ENCODE results near the gene MBLAC1.

The MBLAC1 gene

DNA sequence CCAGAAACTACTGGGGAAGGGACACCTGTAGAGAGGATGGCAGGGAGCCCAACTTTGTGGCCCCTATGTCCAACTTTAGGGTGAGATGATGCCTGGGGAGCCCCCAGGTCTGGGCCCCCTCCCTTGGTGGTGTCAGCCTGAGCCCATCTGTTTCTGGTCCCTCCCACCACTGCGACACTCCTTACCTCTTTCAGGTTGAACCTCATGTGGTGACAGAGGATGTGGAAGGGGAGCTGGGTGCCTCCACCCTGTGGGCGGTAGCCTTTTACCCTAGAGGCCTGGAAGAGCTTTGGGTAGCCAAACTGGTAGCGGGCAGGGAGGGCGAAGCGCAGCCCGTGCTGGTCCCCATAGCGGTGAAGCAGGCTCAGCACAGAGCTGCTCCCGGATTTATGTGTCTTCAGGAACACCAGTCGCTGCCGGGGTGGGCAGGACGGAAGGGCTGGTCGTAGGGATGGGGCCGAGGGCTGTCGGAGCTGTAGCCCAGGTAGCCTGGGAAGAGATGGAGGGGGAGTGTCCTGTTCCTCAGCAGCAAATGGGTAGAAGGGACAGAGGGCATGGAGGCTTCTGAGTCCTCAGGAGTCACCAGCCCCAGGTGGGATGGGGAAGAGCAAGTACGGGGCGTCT lies 39.7 kb downstream of the MBLAC1 start:
- no peak overlapping the region for H3K27ac ChIP-seq (ENCODE audit: low read depth, low read length)
- no peaks in the 10 kb centered on the region for H3K36me3 ChIP-seq (ENCODE audit: insufficient read depth, low read length)
- H3K27me3 ChIP-seq (ENCODE audit: insufficient read depth, low read length) = peaks cover 3% of the 10 kb centered on the region; the same call in 1 of the 2 replicates
- no peak overlapping the region for H2AFZ ChIP-seq (ENCODE audit: low read length, unreplicated experiment)
- no peaks in the 10 kb centered on the region for H3K79me2 ChIP-seq (ENCODE audit: control insufficient read depth, insufficient read depth, low read length, unreplicated experiment)
- peaks cover 3% of the 10 kb centered on the region for H3K4me1 ChIP-seq (ENCODE audit: control insufficient read depth, insufficient read depth, low read length, unreplicated experiment)
- no peak overlapping the region for H3K4me3 ChIP-seq (ENCODE audit: low read depth, low read length)

DNA sequence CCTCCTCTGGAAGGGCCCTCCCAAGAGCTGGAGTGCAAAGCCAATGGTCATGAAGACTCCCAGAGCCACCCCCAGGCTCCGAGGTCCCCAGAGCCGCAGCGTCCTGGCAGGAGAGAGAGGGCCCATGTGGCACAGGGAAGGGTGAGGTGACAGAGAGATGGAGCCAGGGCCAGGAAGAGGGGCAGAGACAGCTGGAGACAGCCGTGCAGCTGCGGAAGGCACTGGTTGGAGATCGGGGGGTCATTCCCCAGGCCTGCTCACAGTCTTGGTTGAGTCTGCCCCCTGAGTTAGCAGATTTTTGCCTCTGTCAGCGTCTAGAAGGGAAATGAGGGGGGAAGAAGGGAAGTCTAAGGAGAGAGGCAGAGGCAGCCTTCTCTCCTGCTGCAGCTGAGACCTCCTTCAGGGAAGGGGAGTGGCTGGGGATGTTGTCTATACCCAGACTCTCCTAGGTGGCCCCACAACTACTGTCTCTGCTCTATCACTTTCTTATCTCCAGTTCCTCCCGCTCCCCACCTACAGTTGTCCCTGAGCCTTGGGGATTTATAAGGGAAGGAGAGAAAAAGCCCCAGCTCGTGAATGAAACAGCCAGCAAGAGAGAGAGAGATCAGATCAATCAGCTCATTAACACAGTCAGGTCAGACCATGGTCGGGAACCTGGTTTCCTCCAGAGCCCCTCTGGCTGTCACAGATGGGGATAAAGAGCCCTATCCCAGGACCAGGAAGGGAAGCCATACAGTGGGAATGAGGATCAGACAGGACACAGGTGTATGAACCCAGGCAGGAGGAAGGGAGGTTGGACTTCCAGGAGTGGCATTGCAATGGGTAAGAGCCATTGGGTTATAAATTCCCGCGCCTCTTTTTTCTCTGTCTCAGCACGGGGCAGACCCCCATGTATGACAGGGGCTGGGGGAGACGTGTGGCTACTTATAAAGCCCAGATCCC lies 40.5 kb downstream of the MBLAC1 start:
- Histone ChIP-seq H3K4me1 (ENCODE audit: control insufficient read depth, insufficient read depth, low read length, unreplicated experiment) (peaks cover 3% of the 10 kb centered on the region), H3K27ac (ENCODE audit: low read depth, low read length) (no peak overlapping the region), H3K79me2 (ENCODE audit: control insufficient read depth, insufficient read depth, low read length, unreplicated experiment) (no peaks in the 10 kb centered on the region), H2AFZ (ENCODE audit: low read length, unreplicated experiment) (no peak overlapping the region), H3K4me3 (ENCODE audit: low read depth, low read length) (peak overlapping the region; percentile 80), H3K27me3 (ENCODE audit: insufficient read depth, low read length) (peaks cover 3% of the 10 kb centered on the region; the same call in 1 of the 2 replicates), H3K36me3 (ENCODE audit: insufficient read depth, low read length) (no peaks in the 10 kb centered on the region)

DNA sequence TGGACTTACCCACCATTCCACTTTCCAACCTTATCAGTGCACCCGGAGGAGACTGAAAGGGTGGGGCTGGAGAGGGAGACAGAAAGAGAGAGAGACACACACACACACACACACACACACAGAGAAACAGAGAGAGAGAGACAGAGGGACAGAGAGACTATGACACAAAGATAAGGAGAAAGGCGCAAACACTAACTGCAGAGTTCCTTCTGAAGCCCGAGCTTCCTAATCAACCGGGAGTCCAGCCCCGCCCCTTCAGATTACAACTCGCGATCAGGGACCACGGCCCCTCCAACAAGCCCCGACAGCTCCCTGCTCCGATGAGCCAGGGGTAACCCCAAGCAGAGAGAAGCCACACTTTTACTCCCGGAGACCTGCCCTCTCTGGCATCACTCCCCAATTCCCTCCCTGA lies 41.2 kb downstream of the MBLAC1 start:
- peaks cover 3% of the 10 kb centered on the region; the same call in 1 of the 2 replicates for H3K27me3 ChIP-seq (ENCODE audit: insufficient read depth, low read length)
- H3K27ac ChIP-seq (ENCODE audit: low read depth, low read length) = no peak overlapping the region

DNA sequence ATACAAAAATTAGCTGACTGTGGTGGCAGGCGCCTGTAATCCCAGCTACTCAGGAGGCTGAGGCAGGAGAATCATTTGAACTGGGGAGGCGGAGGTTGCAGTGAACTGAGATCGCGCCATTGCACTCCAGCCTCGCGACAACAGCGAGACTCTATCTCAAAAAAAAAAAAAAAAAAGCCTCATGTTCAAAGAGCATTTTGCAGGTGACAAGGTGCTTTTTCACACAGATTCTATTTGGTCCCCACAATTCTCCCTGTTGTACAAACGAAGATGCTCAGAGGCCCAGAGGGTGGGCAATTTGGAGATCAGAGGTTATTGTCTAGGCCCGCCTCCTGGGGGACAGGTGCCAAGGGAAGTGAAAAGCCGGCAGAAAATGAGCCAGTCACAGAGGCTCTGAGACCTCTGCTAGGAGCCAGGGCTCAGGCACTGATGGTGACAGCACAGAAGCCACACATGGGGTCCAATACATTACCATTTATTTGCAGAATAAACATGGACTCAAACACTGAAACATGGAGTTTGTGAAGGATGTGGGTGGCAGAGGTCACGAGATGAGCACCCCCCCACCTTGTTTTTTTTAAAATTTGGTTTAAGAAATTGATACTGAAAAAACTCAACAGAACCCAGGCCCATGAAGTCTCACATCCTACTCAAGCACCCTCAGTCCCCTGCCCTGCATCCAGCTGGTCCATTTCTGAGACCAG lies 42.5 kb downstream of the MBLAC1 start:
- Histone ChIP-seq H3K4me1 (ENCODE audit: control insufficient read depth, insufficient read depth, low read length, unreplicated experiment) (peaks cover 3% of the 10 kb centered on the region), H3K79me2 (ENCODE audit: control insufficient read depth, insufficient read depth, low read length, unreplicated experiment) (no peaks in the 10 kb centered on the region), H3K27ac (ENCODE audit: low read depth, low read length) (no peak overlapping the region), H3K4me3 (ENCODE audit: low read depth, low read length) (no peak overlapping the region), H2AFZ (ENCODE audit: low read length, unreplicated experiment) (no peak overlapping the region), H3K27me3 (ENCODE audit: insufficient read depth, low read length) (peaks cover 3% of the 10 kb centered on the region; the same call in 1 of the 2 replicates), H3K36me3 (ENCODE audit: insufficient read depth, low read length) (no peaks in the 10 kb centered on the region)

More for the DNA sequence above, 41.2 kb downstream of the MBLAC1 start:
- Histone ChIP-seq H3K4me1 (ENCODE audit: control insufficient read depth, insufficient read depth, low read length, unreplicated experiment) (peaks cover 3% of the 10 kb centered on the region), H2AFZ (ENCODE audit: low read length, unreplicated experiment) (peak overlapping the region; percentile 89), H3K4me3 (ENCODE audit: low read depth, low read length) (peak overlapping the region; percentile 80), H3K36me3 (ENCODE audit: insufficient read depth, low read length) (no peaks in the 10 kb centered on the region), H3K79me2 (ENCODE audit: control insufficient read depth, insufficient read depth, low read length, unreplicated experiment) (no peaks in the 10 kb centered on the region)

DNA sequence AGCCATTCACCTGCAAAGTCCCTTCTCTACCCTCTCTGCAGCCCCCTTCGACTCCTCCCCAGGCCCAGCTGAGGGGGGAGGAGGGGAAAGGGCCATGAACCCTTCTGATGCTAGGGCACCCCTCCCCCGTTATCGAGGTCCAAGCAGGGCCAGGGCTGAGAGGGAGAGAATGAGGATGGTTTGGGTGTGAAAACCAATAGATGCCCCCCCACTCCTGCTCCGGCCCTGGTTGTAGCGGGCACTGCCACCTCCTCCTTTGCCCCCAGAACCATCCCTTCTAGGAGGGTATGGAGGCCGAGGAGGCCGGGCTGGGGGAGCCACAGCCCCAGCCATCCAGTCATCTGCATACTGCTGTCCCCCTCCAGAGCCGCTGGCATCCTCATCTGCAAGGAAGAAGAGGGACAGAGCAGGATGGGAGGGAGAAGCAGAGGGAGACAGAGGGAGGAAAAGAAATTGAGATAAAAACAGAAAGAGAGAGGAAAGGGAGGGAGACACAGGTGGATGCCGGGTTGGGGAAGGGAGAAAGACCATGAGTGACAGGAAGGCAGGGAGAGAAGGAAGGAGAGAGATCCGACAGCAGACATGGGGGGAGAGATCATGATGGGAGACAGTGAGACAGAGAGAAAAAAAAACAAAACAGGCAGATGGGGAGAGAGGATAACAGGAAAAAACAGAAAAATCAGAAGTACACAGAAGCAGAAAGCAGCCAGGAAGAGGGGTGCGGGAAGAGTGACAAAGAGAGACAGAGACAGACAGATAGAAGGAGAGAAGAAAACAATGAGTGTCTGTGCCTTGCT lies 43.5 kb downstream of the MBLAC1 start:
- Histone ChIP-seq H2AFZ (ENCODE audit: low read length, unreplicated experiment) (no peak overlapping the region), H3K27ac (ENCODE audit: low read depth, low read length) (no peak overlapping the region), H3K4me3 (ENCODE audit: low read depth, low read length) (no peak overlapping the region), H3K79me2 (ENCODE audit: control insufficient read depth, insufficient read depth, low read length, unreplicated experiment) (no peaks in the 10 kb centered on the region), H3K36me3 (ENCODE audit: insufficient read depth, low read length) (no peaks in the 10 kb centered on the region), H3K27me3 (ENCODE audit: insufficient read depth, low read length) (peaks cover 3% of the 10 kb centered on the region; the same call in 1 of the 2 replicates), H3K4me1 (ENCODE audit: control insufficient read depth, insufficient read depth, low read length, unreplicated experiment) (peaks cover 3% of the 10 kb centered on the region)

DNA sequence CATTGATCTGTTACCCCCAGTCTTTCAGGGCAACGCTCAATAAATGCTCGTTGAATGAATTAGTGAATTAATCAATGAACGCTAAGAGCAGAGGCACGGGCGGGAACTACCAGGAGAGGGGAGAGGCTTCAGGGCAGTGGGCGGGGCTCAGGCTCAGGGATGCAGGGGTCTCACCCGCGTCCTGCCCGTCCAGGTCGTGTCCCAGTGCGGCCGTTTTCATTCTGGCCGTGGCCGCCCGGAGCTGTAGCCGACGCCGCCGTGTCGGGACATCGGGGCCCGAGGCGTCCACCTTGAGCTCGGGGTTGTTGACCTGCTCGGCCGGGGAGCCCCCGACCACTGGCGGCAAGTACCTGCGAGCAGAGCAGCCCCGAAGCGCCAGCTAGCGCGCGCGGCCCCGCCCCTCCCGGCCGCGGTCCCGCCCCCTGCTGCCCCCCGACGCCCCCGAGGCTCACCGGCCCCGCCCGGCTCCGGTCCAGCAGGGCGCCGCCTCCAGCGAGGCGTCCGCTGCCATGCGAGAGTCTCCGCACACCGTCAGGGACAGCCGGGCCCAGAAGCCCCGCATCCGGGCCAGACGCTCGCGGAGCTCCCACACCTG lies 44.4 kb downstream of the MBLAC1 start:
- Histone ChIP-seq H3K4me3 (ENCODE audit: low read depth, low read length) (no peak overlapping the region; the same call in 1 of the 2 replicates), H3K4me1 (ENCODE audit: control insufficient read depth, insufficient read depth, low read length, unreplicated experiment) (peaks cover 3% of the 10 kb centered on the region)

DNA sequence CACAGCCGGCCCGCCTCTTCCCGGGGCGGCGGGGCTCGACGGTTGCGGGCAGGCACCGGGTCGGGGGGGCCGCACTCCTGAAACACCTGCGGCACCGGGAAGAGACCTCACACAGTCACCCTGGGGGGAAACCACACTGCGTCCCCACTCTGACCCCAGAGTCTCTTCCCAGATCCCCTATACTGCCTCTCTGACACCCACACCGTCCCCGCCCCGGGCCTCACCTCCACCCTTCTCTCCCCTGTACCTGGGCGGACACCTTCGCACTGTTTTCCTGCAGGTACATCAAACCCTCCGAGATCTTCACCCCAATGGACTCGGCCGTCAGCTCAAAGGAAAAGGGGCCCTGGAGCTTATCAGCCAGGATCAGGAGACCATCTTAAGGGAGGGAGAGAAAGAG lies 45.1 kb downstream of the MBLAC1 start:
- Histone ChIP-seq H3K4me3 (ENCODE audit: low read depth, low read length) (no peak overlapping the region), H3K79me2 (ENCODE audit: control insufficient read depth, insufficient read depth, low read length, unreplicated experiment) (no peaks in the 10 kb centered on the region), H3K4me1 (ENCODE audit: control insufficient read depth, insufficient read depth, low read length, unreplicated experiment) (peaks cover 8% of the 10 kb centered on the region), H3K27ac (ENCODE audit: low read depth, low read length) (no peak overlapping the region), H2AFZ (ENCODE audit: low read length, unreplicated experiment) (no peak overlapping the region), H3K36me3 (ENCODE audit: insufficient read depth, low read length) (no peaks in the 10 kb centered on the region), H3K27me3 (ENCODE audit: insufficient read depth, low read length) (peaks cover 3% of the 10 kb centered on the region; the same call in 1 of the 2 replicates)

More for the DNA sequence above, 44.4 kb downstream of the MBLAC1 start:
- Histone ChIP-seq H3K27me3 (ENCODE audit: insufficient read depth, low read length) (peaks cover 3% of the 10 kb centered on the region; the same call in 1 of the 2 replicates), H3K27ac (ENCODE audit: low read depth, low read length) (no peak overlapping the region), H3K79me2 (ENCODE audit: control insufficient read depth, insufficient read depth, low read length, unreplicated experiment) (no peaks in the 10 kb centered on the region), H2AFZ (ENCODE audit: low read length, unreplicated experiment) (no peak overlapping the region), H3K36me3 (ENCODE audit: insufficient read depth, low read length) (no peaks in the 10 kb centered on the region)

DNA sequence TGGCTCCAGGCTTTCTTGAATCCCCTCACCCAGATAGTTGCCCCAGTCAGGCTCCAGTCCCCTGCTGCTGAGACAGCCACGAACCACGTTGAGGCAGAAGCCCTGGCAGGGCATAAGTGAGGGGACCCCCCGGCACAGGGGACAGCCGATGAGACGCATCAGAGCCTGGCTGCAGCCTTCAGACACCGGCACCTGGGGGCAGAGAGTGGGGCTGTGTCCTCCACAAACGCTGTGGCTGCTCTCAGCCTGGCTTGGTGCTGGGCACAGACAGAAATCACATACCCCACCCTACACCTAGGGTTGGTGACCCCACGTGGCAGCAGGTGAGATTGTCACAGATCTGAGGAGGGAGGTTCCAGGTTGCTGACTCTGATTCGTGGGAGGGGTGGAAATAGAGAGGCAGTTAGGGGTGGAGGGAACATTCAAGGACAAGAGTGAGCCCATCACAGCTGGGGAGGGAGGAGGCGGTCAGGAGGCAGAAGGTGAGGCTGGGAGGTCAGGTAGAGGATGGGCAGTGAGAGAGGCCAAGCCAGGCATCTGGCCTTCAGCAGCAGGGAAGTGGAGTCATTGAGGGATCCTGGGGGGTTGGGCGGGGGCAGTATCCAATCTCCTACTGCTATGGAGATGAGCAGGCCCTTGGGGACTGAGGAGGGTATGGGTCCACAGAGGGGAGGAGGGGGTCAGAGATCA lies 47.2 kb downstream of the MBLAC1 start:
- Histone ChIP-seq H3K36me3 (ENCODE audit: insufficient read depth, low read length) (no peaks in the 10 kb centered on the region), H3K4me1 (ENCODE audit: control insufficient read depth, insufficient read depth, low read length, unreplicated experiment) (peaks cover 5% of the 10 kb centered on the region), H2AFZ (ENCODE audit: low read length, unreplicated experiment) (no peak overlapping the region), H3K79me2 (ENCODE audit: control insufficient read depth, insufficient read depth, low read length, unreplicated experiment) (no peaks in the 10 kb centered on the region), H3K4me3 (ENCODE audit: low read depth, low read length) (no peak overlapping the region), H3K27me3 (ENCODE audit: insufficient read depth, low read length) (peaks cover 3% of the 10 kb centered on the region; the same call in 1 of the 2 replicates), H3K27ac (ENCODE audit: low read depth, low read length) (no peak overlapping the region)

DNA sequence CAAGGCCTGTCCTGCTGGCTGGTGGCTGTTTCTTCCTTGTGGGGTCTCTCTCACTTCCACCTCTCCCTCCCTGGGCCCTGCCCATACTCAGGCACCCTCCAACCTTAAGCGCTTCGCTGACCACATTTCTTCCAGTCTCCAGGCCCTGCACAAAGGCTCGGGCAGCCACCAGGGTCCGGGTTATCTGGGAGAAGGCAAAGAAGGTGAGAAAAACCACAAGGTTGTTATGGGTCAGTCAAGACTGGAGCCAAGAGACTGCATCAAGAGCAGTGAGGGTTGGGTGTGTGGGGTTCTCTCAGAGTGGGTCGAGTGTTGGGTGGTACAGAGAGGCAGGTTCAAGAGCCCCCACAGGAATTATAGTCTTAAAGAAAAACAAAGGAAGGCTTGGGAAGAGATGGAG lies 47.8 kb downstream of the MBLAC1 start:
- Histone ChIP-seq H3K36me3 (ENCODE audit: insufficient read depth, low read length) (no peaks in the 10 kb centered on the region), H3K4me1 (ENCODE audit: control insufficient read depth, insufficient read depth, low read length, unreplicated experiment) (peaks cover 5% of the 10 kb centered on the region), H3K79me2 (ENCODE audit: control insufficient read depth, insufficient read depth, low read length, unreplicated experiment) (no peaks in the 10 kb centered on the region), H3K4me3 (ENCODE audit: low read depth, low read length) (no peak overlapping the region), H3K27me3 (ENCODE audit: insufficient read depth, low read length) (peaks cover 3% of the 10 kb centered on the region; the same call in 1 of the 2 replicates), H3K27ac (ENCODE audit: low read depth, low read length) (no peak overlapping the region), H2AFZ (ENCODE audit: low read length, unreplicated experiment) (no peak overlapping the region)
